Activated naive CD8-positive, alpha-beta T cell treated with anti-CD3 and anti-CD28 coated beads, Interleukin-2, amount 50 U/mL, for 16 hours (primary cell): Measurements from ENCODE around the gene PLEKHD1.
"Not testable (repeated sequence)": the region's sequence is repeated elsewhere in the genome, so short reads cannot be mapped to it uniquely, and the experiment has no call there.

Source experiments
- DNase-seq: peaks from one replicate; pipeline ENCODE4 v3.0.0-alpha.2; 2020; ENCODE audit warnings: low read depth, low spot score

The PLEKHD1 gene

GRCh38 chr14:69481815-69482568, 2.5 kb upstream of the PLEKHD1 start:
- no peak for DNase-seq

GRCh38 chr14:69483765-69484443, 624 bp upstream of the PLEKHD1 start:
- no peak for DNase-seq

- DNase-seq, result no peak
Measured at GRCh38 chr14:69485315-69485660, 760 bp downstream of the PLEKHD1 start.

- no peak for DNase-seq
Measured at GRCh38 chr14:69485701-69486100, 1.2 kb downstream of the PLEKHD1 start.

- no peak for DNase-seq
Measured at GRCh38 chr14:69487226-69487625, 2.7 kb downstream of the PLEKHD1 start.

GRCh38 chr14:69487771-69488170, 3.2 kb downstream of the PLEKHD1 start:
- no peak for DNase-seq

- DNase-seq, result no peak
Measured at GRCh38 chr14:69489495-69489894, 5.0 kb downstream of the PLEKHD1 start.

- no peak for DNase-seq
Measured at GRCh38 chr14:69490219-69490918, 5.8 kb downstream of the PLEKHD1 start.

- DNase-seq, result no peak
Measured at GRCh38 chr14:69491193-69491592, 6.7 kb downstream of the PLEKHD1 start.

GRCh38 chr14:69493038-69493437, 8.5 kb downstream of the PLEKHD1 start:
- no peak for DNase-seq

GRCh38 chr14:69493791-69494190, 9.3 kb downstream of the PLEKHD1 start:
- DNase-seq, result no peak

- DNase-seq, result no peak
Measured at GRCh38 chr14:69495341-69495921, 10.9 kb downstream of the PLEKHD1 start.

- DNase-seq, result not testable (repeated sequence)
Measured at GRCh38 chr14:69497866-69498265, 13.3 kb downstream of the PLEKHD1 start.

- not testable (repeated sequence) for DNase-seq
Measured at GRCh38 chr14:69498286-69498685, 13.8 kb downstream of the PLEKHD1 start.

- no peak for DNase-seq
Measured at GRCh38 chr14:69499436-69499835, 14.9 kb downstream of the PLEKHD1 start.

GRCh38 chr14:69500096-69500495, 15.6 kb downstream of the PLEKHD1 start:
- no peak for DNase-seq

GRCh38 chr14:69500736-69501135, 16.2 kb downstream of the PLEKHD1 start:
- no peak for DNase-seq

- DNase-seq, result no peak
Measured at GRCh38 chr14:69501423-69501838, 16.9 kb downstream of the PLEKHD1 start.

GRCh38 chr14:69504775-69505174, 20.2 kb downstream of the PLEKHD1 start:
- DNase-seq, result no peak

- no peak for DNase-seq
Measured at GRCh38 chr14:69505338-69506240, 21.1 kb downstream of the PLEKHD1 start.

- no peak for DNase-seq
Measured at GRCh38 chr14:69506241-69506595, 21.7 kb downstream of the PLEKHD1 start.
